NK-92 (cell line): Measurements from ENCODE around the gene CYP11A1.
"Not testable (repeated sequence)": the region's sequence is repeated elsewhere in the genome, so short reads cannot be mapped to it uniquely, and the experiment has no call there.

Experiments used
- DNase-seq: peaks from one replicate; lab custom pipeline; 2025; ENCODE audit not compliant: unreplicated experiment; lab: John Stamatoyannopoulos, UW

Gene CYP11A1

DNA sequence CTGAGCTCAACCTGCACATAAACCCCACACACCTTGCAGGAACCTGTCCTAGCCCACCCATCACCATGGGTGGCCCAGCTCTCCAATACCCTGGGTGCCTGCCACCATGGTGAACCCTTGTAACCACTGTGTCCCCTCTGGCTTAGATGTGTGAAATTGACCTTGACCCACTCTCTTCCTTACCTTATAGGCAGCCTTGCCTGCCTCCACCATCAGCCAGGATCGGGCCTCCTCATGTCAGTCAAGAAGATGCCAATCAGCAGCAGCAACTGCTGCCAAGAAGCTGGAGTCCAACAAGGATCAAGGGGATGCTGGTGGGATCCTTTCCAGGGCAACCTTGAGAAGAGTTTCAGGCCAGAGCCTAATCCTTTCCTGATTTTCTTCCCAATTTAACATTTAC lies 8.8 kb upstream of the CYP11A1 start:
- no peak for DNase-seq

DNA sequence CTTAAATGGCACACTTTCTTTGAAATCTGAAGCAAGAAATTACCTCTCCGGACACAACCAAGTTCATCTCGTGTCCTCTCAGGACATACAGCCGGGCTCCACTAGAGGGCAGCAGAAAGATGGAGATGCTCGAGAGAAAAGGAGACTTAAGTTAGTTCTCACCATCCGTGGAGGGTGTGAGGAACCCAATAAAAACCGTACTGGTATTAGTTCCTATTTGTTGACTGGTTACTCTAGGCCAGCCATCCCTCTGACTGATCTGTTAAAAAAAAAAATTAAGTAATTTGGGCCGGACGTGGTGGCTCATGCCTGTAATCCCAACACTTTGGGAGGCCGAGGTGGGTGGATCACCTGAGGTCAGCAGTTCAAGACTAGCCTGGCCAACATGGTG lies 7.9 kb upstream of the CYP11A1 start:
- peak; percentile 28 for DNase-seq

DNA sequence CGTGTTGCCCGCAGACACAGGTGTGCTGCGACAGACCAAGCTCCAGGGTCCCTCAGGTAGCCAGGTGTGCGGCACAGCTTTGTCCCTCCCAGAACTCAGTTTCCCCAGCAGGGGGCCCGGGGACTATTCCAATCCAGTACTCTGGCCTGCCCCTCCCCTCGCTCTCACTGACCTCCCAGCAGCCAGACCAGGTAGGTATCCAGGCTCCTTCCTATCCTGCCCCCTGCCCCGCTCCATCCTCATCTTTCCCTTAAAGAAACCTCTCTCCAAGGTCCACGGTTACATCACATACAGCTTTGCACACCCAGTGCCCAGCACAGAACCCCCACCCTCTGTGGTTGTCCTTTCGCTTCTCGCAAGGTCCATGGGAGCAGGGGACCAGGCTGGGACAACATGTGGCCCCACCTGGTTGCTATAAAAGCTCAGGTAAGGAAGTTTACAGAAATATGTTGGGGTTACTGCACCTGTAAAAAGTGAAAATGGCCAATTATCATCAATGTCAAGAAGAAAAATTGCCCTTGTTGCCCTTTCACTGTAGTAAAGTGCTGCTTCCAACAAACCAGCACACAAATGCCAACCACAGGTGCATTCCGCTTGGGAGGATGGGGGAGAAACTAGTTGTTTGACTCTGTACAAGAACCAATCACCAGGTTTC lies 7.3 kb upstream of the CYP11A1 start:
- DNase-seq, result no peak

DNA sequence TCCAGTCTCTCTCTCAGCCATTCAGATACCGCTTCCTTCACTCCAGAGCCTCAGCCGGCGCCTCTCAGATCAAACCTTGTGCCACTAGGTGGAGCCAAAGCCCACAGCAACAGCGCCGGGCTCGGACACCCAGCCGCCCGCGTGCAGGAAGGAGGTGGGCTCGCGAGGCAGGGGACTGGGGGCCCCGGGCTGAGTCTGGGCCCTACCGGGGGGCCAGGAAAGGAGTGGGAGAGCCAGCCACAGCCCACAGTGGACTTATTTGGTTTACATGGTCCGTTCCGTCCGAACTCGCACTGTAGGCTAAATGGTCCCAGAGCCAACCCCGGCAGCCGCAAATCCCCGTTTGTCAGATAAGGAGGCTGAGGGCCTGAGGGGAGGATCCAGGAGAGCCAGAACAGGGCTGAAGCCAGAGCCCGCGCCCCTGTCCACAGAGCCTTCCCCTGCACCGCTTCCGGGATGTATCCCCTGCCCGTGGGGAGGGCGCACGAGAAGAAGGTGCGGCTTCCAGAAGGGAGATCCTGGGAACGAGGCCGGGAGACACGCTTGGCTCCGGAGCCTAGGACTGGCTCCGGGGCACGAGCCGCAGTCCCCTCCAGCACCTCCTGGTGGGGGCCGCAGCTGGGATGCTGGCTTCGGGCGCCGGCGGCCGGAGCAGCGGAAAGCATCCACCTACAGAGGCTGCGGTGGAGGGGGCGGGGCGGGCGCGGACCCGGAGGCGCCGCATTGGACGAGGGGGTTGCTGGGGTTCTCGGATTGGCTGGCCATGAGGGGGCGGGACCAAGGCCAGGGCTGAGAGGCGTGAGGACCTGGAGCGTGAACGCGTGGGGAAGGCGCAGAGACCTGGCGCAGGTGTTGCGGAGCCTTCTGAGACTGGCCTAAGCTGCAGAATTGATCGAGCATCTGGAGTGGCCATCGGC lies 6.5 kb upstream of the CYP11A1 start:
- peak; percentile 39 for DNase-seq

- no peak for DNase-seq
Observed at GRCh38 chr15:74373056-74373650, 5.7 kb upstream of the CYP11A1 start.

DNA sequence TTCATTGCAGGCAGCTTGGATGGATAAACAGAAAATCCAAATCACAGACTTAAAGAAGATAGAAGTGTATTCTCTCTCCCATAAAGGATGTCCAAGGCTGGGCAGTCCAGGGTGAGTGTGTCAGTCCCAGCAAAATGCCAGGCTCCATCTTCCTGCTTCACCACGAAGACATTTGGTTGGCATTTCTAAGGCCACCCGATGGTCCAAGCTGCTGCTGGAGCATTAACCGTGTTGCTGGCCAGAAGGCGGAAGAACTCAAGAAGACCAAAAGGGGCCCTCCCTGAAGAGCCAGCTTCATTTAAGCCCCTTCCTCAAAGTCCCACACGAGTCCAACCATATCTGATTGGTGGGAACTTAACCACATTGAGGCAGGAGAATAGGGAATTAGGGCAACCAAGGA lies 3.0 kb upstream of the CYP11A1 start:
- no peak for DNase-seq

DNA sequence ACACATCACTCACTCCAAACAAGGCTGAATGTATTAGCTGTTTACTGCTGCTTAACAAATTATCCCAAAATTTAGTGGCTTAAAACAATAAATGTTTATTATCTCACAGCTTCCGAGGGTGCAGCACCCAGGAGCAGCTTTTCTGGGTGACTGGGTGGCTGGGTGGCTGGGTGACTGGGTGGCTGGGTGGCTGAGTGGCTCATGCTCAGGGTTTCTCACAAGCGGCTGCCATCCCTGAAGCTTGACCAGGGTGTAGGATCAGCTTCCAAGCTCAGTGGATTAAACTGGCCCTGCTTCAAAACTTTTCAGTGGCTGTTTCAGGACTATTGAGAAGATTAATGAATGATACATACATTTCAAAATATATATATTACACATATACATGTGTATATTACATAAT lies 2.3 kb upstream of the CYP11A1 start:
- DNase-seq, result no peak

GRCh38 chr15:74369084-74369745 lies 1.8 kb upstream of the CYP11A1 start:
- DNase-seq, result no peak

GRCh38 chr15:74368121-74368520 lies 675 bp upstream of the CYP11A1 start:
- no peak for DNase-seq

DNA sequence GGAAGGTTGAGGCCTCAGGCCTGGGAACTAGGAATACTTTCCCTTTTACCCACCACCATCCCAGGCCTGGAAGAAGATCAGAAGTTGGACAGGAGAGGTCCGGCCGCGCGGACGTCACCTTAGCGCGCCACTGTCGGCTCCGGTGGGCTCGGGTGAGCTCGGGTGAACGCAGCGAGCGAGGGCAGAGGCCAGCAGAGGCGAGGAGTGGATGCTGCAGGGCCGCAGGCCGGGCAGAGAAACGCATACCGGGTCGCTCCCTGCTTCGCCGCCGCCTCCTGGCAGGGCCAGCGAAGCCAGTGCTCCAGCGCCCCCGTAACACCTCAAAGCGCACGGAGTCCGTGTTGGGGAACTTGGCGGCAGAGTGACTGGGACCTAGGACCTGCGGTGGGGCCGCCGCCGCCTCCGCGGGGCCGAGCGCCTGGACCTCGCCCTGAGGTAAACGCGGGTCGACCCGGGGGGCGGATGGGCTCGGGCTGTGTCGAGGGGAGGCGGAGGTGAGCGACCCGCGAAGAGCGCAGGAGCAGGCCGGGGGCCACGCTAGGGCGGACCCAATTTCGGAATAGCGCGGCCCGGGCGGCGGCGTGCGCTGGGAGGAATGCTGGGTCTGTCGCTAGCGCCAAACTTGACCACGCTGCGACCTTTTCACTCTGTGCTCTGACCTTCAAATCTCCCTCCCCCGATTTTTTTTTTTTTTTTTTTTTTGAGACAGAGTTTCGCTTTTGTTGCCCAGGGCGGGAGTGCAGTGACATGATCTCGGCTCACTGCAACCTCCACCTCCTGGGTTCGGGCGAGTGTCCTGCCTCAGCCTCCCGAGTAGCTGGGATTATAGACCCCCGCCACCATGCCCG lies 1.6 kb downstream of the CYP11A1 start:
- no peak for DNase-seq

DNA sequence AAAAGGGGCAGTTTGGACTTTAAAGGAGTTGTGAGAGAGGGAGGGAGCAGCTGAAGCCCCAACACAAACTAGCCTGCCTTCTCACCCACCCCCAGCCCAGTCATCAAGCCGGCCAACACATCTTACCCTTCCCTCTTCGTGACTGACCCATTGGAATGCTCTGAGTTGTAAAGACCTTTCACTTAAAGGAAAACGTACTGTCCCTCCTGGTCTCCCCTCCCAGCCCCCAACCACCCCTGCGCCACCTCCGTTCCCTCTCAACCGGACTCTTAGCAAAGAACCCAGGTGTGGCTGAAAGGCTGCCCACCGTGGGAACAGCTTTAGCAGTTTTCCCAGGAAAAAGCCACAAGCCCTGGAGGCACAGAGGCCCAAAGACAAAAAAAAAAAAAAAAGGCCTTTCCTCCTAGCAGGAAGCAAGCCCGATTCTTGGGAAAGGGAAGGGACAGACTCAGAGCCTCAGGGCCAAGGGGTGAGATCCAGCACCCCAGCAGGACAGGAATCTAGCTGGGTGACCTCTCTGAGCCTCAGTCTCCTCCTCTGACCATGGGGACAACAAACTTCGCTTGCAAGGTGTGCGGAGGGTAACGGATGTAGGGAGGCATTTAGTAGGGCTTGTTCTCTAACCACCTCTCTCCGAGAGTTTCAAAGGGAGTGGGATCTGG lies 2.4 kb downstream of the CYP11A1 start:
- no peak for DNase-seq

DNA sequence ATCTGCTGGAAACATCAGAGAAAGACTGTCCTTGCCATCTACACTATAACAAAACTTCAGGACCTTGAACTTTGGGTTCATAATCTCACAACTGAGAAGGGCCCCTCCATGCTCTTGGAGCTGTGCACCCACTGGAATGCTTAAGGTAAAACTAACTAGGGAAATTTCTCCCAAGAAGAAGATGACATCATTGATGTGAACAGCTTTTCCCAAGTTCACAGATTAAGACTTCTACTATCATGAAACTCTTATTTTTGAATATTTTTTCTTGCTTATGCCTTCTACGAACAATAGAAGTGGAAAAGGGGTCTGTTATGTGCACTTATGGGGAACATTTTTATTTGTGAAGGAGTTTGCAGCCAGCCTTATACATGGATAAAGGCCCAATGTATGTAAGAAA lies 5.0 kb downstream of the CYP11A1 start:
- DNase-seq, result no peak

GRCh38 chr15:74360855-74361254 lies 6.6 kb downstream of the CYP11A1 start:
- not testable (repeated sequence) for DNase-seq

DNA sequence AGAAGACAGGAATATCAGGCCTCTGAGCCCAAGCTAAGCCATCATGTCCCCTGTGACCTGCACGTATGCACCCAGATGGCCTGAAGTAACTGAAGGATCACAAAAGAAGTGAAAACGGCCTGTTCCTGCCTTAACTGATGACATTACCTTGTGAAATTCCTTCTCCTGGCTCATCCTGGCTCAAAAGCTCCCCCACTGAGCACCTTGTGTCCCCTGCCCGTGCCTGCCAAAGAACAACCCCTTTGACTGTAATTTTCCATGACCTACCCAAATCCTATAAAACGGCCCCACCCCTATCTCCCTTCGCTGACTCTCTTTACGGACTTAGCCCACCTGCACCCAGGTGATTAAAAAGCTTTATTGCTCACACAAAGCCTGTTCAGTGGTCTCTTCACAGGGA lies 8.1 kb downstream of the CYP11A1 start:
- not testable (repeated sequence) for DNase-seq

- DNase-seq, result not testable (repeated sequence)
Observed at GRCh38 chr15:74357514-74357913, 9.9 kb downstream of the CYP11A1 start.

DNA sequence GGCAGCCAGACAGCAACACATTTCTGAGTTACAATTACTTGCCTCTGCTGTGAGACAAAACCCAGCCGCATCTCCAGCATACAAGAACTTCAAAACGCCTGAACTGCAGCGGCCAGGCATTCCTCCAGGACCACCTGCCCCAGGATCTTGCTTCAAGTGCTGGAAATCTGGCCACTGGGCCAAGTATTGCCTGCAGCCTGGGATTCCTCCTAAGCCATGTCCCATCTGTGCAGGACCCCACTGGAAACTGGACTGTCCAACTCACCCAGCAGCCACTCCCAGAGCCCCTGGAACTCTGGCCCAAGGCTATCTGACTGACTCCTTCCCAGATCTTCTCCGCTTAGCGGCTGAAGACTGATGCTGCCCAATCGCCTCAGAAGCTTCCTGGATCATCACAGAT lies 11.4 kb downstream of the CYP11A1 start:
- DNase-seq, result not testable (repeated sequence)

DNA sequence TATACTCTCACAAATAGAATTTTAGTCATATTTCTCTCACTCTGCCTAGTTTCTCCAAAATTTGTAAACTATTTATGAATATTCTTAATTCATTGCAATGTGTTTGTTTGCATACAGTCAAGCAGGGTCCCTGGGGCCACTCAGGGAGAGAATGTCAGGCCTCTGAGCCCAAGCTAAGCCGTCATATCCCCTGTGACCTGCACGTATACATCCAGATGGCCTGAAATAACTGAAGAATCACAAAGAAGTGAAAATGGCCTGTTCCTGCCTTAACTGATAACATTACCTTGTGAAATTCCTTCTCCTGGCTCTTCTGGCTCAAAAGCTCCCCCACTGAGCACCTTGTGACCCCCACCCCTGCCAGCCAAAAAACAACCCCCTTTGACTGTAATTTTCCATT lies 13.5 kb downstream of the CYP11A1 start:
- not testable (repeated sequence) for DNase-seq

DNA sequence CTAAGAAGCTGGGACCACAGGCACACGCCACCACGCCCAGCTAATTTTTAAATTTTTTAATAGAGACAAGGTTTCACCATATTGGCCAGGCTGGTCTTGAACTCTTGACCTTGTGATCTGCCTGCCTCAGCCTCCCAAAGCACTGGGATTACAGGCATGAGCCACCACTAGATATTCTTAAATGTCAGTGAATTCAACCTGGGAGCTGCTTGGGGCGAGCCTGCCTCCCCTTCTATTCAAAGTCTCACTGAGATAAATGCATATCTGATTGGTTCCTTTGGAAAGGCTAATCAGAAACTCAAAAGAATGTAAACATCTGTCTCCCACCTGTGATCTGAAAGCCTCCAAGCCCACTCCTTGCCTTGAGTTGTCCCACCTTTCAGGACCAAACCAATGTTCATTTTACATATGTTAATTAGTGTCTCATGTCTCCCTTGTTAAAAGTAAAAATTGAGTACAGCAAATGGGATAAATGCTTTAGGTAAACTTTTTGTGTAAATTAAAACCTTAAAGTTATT lies 15.0 kb downstream of the CYP11A1 start:
- no peak for DNase-seq

- no peak for DNase-seq
Observed at GRCh38 chr15:74351670-74352069, 15.8 kb downstream of the CYP11A1 start.
